NCI-H1417 treated with DMSO at 0.1 percent for 48 hours (cell line): ENCODE results near the gene RNU2-1.
"Not testable (repeated sequence)": the region's sequence is repeated elsewhere in the genome, so short reads cannot be mapped to it uniquely, and the experiment has no call there.

Experiments used
- DNase-seq: peaks from one replicate; lab custom pipeline; 2025; lab: John Stamatoyannopoulos, UW

The RNU2-1 gene

GRCh38 chr17:43233877-43234276 is at the start of gene RNU2-1:
TSS of gene RNU2-1 (minus strand) at chr17:43233977.
- DNase-seq = not testable (repeated sequence)

DNA sequence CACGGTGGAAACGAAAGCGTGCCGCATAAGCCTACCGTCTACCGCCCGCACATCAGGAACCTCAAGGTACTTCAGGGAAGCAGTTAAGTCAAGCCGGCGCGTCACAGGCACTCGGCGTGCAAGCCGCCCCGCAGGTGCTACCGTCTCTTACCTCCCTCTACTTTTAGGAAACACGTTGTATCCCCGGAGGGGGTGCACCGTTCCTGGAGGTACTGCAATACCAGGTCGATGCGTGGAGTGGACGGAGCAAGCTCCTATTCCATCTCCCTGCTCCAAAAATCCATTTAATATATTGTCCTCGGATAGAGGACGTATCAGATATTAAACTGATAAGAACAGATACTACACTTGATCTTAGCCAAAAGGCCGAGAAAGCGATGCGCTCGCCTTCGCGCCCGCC is 39.1 kb upstream of the RNU2-1 start:
- not testable (repeated sequence) for DNase-seq

DNA sequence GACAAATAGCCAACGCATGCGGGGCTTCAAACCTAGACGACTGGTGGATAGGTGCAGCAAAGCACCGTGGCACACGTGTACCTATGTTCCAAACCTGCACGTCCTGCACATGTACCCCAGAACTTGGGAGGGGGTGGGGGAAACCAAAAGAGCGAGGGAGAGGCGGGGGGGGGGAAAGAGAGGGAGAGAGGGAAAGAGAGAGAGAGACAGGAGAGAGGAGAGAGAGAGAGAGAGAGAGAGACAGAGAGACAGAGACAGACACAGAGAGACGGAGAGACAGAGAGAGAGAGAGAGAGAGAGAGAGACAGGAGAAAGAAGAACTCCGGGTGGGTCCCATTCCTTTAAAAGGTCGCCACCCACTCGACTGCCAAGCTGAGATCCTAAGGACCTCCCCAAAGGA is 38.7 kb upstream of the RNU2-1 start:
- DNase-seq = not testable (repeated sequence)

- not testable (repeated sequence) for DNase-seq
Measured at GRCh38 chr17:43270552-43271504, 37.1 kb upstream of the RNU2-1 start.

GRCh38 chr17:43246456-43246855 is 12.7 kb upstream of the RNU2-1 start:
- not testable (repeated sequence) for DNase-seq

GRCh38 chr17:43240596-43241352 is 7.0 kb upstream of the RNU2-1 start:
- not testable (repeated sequence) for DNase-seq

GRCh38 chr17:43239597-43239996 is 5.8 kb upstream of the RNU2-1 start:
- not testable (repeated sequence) for DNase-seq

DNA sequence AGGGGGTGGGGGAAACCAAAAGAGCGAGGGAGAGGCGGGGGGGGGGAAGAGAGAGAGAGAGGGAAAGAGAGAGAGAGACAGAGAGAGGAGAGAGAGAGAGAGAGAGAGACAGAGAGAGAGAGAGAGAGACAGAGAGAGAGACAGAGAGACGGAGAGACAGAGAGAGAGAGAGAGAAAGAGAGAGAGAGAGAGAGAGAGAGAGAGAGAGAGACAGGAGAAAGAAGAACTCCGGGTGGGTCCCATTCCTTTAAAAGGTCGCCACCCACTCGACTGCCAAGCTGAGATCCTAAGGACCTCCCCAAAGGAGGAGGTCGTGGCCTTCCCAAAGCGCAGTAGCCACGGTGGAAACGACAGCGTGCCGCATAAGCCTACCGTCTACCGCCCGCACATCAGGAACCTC is 514 bp downstream of the RNU2-1 start:
- not testable (repeated sequence) for DNase-seq

GRCh38 chr17:43232021-43232699 is 1.6 kb downstream of the RNU2-1 start:
- DNase-seq = not testable (repeated sequence)

DNA sequence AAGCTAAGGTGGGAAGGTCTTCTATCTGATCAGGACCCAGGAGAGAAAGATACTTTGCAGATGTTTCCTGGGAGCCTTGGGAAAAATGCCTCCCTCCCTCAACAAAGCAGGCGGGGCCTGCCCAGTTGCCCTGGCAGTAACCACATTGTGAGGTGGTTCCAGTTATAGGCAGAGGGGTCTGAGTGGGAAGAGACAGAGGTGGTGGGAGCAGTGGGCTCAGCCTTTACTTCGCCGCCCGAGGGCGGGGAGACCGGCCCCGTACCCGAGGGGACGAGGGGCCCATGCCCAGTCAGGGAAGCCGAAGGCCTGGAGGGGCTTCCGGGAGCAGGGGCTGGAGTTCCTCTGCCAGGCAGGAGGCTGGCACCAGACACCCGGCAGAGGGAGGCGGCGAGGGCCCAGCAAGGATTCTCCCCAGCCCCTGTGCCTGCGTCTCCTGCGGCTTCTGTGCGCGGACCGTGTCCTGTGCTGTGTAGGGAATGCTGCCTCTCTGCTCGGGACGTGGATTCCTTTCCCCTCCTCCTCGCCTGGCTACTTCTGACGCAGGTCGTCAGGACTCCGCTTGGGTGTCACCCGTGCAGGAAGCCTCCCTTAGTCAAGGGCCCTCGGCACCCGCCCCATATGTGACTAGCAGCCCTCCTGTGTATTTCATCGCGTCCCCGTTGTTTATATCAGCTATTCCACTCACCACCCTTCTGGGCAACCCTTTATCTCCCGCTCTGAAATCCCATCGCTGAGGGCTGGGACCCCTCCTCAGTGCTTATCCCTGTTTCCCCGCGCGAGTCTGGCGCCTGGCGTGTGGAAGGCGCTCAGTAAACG is 2.4 kb downstream of the RNU2-1 start:
- DNase-seq = not testable (repeated sequence)

DNA sequence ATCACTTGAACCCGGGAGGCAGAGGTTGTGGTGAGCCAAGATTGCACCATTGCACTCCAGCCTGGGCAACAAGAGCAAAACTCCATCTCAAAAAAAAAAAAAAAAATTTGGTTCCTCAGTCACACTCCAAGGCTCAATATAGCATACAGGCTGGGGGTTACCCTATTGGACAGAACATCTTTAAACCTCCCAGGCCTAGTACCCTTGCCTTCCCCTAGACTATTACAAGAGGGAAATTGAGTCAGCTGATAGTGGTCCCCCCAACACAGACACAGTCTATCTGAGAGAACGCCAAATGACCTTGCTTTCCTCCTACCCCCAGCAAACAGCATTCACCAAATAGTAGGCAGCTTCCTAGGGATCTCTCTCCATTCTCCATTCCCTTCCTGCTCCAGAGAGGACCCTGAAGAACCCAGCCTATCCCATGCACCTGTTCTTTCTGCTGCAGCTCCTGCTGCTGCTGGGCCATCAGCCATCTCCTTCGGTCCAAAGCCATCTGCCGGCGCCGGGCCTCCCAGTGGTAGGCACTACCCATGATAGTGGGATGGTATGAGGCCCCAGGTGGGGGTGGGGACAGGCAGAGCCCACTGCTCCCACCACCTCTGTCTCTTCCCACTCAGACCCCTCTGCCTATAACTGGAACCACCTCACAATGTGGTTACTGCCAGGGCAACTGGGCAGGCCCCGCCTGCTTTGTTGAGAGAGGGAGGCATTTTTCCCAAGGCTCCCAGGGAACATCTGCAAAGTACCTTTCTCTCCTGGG is 5.6 kb downstream of the RNU2-1 start, which contains the start of gene CCDC200:
Gene CCDC200 (minus strand): TSS at position 604 of the 763 bp plus-strand sequence. CDS start 69 bp downstream, at position 535.
- not testable (repeated sequence) for DNase-seq

- DNase-seq = no peak
Measured at GRCh38 chr17:43226393-43226792, 7.4 kb downstream of the RNU2-1 start.

GRCh38 chr17:43224146-43224705 is 9.6 kb downstream of the RNU2-1 start:
- no peak for DNase-seq

GRCh38 chr17:43220511-43221125 is 13.2 kb downstream of the RNU2-1 start:
- DNase-seq = no peak

- no peak for DNase-seq
Measured at GRCh38 chr17:43219746-43220380, 13.9 kb downstream of the RNU2-1 start.

- no peak for DNase-seq
Measured at GRCh38 chr17:43219001-43219400, 14.8 kb downstream of the RNU2-1 start.

GRCh38 chr17:43217614-43218087 is 16.1 kb downstream of the RNU2-1 start:
- DNase-seq = no peak

GRCh38 chr17:43216762-43217613 is 16.8 kb downstream of the RNU2-1 start:
- DNase-seq = no peak
